ENCODE data around the gene HOMER2. TPM values are rescaled to one million over a fixed set of nuclear protein-coding genes. Genes with fewer than 3 reads are reported as not detected.

HOMER2 gene
- total RNA-seq, 1 donor from 2014 or later: 22.0 TPM

DNA sequence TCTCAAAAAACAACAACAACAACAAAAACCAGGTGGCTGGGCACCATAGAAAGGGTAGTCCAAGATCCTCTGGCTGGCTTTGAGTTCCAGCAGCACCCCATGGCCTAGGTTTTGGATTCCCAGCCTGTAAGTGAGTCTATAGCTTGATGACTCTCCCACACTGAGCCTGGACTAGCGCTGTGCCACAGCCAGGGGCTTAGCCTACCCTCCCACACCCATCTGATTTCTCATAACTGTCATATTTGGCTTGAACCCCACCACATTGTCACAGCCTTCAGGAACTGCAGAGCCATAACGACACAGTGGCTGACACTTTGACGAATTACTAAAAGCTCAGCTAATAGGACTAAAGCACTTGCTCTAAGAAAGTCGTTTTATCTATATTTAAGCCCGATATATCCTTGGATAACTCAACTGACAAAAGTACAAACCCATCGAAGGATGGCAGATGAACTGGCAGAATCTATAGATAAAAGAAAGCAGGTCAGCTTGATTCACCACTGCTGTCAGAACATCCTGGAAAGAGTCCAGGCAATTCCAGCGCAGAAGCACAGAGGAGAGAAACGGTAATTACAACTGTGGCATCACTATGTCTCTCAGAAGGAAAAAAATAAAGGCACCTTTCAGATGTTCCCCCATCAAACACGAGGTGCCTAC, 62.1 kb downstream of the HOMER2 start:
- no peak for DNase-seq (ENCODE audit: low spot score in 2 of 2)
- Histone ChIP-seq H3K4me1 (no peaks in the 10 kb centered on the region), H3K36me3 (no peaks in the 10 kb centered on the region), H3K4me3 (no peak overlapping the region), H3K9me3 (no peaks in the 10 kb centered on the region), H3K27ac (no peak overlapping the region), H3K27me3 (no peaks in the 10 kb centered on the region)
- TF ChIP-seq, protein P1, sequence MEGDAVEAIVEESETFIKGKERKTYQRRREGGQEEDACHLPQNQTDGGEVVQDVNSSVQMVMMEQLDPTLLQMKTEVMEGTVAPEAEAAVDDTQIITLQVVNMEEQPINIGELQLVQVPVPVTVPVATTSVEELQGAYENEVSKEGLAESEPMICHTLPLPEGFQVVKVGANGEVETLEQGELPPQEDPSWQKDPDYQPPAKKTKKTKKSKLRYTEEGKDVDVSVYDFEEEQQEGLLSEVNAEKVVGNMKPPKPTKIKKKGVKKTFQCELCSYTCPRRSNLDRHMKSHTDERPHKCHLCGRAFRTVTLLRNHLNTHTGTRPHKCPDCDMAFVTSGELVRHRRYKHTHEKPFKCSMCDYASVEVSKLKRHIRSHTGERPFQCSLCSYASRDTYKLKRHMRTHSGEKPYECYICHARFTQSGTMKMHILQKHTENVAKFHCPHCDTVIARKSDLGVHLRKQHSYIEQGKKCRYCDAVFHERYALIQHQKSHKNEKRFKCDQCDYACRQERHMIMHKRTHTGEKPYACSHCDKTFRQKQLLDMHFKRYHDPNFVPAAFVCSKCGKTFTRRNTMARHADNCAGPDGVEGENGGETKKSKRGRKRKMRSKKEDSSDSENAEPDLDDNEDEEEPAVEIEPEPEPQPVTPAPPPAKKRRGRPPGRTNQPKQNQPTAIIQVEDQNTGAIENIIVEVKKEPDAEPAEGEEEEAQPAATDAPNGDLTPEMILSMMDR (IDR thresholded peaks at IDR 0.05): no peak
- intact Hi-C loops (cut with DNase I): no loop called here

DNA sequence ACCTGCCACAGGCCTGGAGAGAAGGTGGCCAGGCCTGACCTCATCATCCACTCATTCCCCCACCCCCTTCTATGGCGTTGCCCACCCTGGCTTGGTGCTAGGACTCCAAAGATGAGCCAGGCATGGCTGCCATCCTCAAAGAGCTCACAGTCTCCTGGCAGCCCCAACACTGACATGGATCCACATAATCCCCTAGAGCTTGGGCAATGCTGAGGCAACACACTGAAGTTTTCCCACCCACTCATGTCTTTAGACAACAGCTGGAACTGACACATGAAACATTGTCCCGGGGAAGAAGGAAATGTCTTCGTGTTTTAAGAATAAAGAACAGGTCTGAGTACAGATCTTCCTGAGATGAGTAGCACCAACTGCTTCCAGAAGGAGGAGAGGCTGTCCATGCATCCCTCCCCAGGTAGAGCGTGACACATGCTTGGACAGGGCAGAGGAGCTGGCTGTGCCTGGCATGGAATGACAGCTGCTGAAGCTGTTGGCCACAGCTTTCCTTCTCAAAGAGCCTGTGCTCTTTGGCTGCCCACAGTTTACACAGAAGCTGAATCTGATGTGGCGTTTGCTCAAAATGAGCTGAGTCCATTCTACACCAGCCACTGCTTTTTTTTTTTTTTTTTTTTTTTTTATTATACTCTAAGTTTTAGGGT, 70.1 kb downstream of the HOMER2 start:
- no peaks in the 10 kb centered on the region for H3K27me3 ChIP-seq

DNA sequence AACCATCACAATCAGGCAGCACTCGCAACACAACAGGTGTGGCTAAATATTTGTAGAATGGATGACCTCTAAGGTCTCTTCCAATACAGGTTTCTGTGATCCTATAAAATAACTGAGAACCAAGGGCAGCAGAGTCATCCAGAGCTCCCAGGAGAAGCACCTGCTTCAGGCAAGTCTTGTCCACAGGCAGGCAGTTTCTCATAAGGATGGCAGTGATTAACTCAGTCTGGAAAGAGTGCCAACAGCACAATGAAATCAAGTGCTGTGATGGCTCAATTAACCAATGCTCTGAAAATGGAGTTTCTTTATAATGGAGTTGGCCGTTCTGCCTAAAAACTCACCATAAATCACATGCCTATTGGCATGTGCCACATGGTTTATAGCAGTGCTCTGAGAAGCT, 70.8 kb downstream of the HOMER2 start:
- no peak for DNase-seq (ENCODE audit: low spot score in 2 of 2)
- no peaks in the 10 kb centered on the region for H3K27me3 ChIP-seq
- TF ChIP-seq, protein P1 (IDR thresholded peaks at IDR 0.05): no peak
- H3K36me3 ChIP-seq: no peaks in the 10 kb centered on the region
- no peaks in the 10 kb centered on the region for H3K9me3 ChIP-seq
- intact Hi-C loops (cut with DNase I): no loop called here
- H3K27ac ChIP-seq: no peak overlapping the region
- H3K4me3 ChIP-seq: no peak overlapping the region
- no peaks in the 10 kb centered on the region for H3K4me1 ChIP-seq

More for the DNA sequence above, 70.1 kb downstream of the HOMER2 start:
- TF ChIP-seq, protein P1 (IDR thresholded peaks at IDR 0.05): no peak
- no peaks in the 10 kb centered on the region for H3K36me3 ChIP-seq
- intact Hi-C loops (cut with DNase I): no loop called here
- H3K4me3 ChIP-seq: no peak overlapping the region
- H3K27ac ChIP-seq: no peak overlapping the region
- H3K9me3 ChIP-seq: no peaks in the 10 kb centered on the region
- H3K4me1 ChIP-seq: no peaks in the 10 kb centered on the region
- DNase-seq (ENCODE audit: low spot score in 2 of 2): no peak

DNA sequence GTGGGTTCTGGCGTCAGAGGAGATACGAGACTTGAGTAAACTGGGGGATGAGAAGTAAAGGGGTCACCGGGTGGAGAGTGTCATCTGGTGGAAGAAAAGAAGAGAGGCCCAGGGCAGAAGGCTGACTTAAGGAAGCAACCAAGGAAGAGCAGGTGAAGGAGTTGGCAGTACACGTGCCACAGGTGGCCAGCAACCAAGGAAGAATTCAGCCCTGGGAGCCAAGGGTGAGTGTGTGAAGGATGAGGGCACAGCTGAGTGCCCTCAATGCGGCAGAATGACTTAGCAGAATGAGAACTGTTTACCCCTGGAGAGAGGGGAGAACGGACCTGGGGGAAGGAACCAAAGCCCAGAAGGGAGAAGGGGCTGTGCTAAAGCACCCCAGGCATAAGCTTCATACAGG, 71.8 kb downstream of the HOMER2 start:
- Histone ChIP-seq H3K36me3 (no peaks in the 10 kb centered on the region), H3K9me3 (no peaks in the 10 kb centered on the region), H3K27ac (no peak overlapping the region), H3K27me3 (no peaks in the 10 kb centered on the region), H3K4me1 (no peaks in the 10 kb centered on the region), H3K4me3 (no peak overlapping the region)
- DNase-seq (ENCODE audit: low spot score in 2 of 2): no peak
- intact Hi-C loops (cut with DNase I): no loop called here
- TF ChIP-seq, protein P1 (IDR thresholded peaks at IDR 0.05): no peak

DNA sequence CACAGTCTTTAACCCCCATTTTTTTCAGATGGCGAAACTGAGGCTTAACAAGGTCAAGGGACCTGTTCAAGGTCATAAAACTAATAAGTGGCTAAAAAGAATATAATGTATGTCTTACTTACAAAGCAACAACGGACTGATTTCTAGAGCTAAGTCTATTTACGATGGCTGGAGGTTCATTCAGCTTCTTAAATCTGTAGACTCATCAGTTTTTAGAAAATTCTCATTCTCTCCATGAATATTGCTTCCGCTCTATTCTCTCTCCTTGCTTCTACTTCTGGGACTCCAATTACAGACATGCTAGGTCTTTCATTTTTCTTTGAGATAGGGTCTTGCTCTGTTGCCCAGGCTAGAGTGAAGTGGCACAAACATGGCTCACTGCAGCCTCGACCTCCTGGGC, 74.2 kb downstream of the HOMER2 start:
- H3K36me3 ChIP-seq: no peaks in the 10 kb centered on the region

More for the DNA sequence above, 74.2 kb downstream of the HOMER2 start:
- no peak for DNase-seq (ENCODE audit: low spot score in 2 of 2)
- TF ChIP-seq, protein P1 (IDR thresholded peaks at IDR 0.05): no peak
- intact Hi-C loops (cut with DNase I): no loop called here
- no peak overlapping the region for H3K4me3 ChIP-seq
- H3K27ac ChIP-seq: no peak overlapping the region
- H3K9me3 ChIP-seq: no peaks in the 10 kb centered on the region
- no peaks in the 10 kb centered on the region for H3K4me1 ChIP-seq
- H3K27me3 ChIP-seq: no peaks in the 10 kb centered on the region
